Measurements from ENCODE around the gene PRMT1. TPM values are rescaled to one million over a fixed set of nuclear protein-coding genes. Genes with fewer than 3 reads are reported as not detected.

PRMT1 gene
- total and polyA plus RNA-seq, 2 of the 13 experiments (the other 11 are each of a cell fraction or from before 2014, with no cell fraction given) = 324 to 374 TPM

DNA sequence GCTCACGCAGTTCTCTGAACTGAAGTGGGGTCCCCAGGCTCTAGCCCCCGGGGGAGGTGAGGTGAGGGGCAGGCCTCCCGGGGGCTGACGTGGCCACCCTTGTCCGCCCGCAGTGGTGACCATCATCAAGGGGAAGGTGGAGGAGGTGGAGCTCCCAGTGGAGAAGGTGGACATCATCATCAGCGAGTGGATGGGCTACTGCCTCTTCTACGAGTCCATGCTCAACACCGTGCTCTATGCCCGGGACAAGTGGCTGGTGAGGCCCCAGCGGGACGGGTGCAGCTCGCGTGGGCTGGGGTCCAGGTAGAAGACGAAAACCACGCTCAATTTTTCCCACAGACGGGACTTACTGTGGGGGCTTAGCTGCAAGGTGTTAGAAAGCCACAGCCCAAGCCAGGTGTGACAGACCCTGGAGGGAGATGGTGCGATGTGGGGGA, 6.8 kb downstream of the PRMT1 start (continued):
- TF ChIP-seq, protein P1, sequence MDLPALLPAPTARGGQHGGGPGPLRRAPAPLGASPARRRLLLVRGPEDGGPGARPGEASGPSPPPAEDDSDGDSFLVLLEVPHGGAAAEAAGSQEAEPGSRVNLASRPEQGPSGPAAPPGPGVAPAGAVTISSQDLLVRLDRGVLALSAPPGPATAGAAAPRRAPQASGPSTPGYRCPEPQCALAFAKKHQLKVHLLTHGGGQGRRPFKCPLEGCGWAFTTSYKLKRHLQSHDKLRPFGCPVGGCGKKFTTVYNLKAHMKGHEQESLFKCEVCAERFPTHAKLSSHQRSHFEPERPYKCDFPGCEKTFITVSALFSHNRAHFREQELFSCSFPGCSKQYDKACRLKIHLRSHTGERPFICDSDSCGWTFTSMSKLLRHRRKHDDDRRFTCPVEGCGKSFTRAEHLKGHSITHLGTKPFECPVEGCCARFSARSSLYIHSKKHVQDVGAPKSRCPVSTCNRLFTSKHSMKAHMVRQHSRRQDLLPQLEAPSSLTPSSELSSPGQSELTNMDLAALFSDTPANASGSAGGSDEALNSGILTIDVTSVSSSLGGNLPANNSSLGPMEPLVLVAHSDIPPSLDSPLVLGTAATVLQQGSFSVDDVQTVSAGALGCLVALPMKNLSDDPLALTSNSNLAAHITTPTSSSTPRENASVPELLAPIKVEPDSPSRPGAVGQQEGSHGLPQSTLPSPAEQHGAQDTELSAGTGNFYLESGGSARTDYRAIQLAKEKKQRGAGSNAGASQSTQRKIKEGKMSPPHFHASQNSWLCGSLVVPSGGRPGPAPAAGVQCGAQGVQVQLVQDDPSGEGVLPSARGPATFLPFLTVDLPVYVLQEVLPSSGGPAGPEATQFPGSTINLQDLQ (CRISPR knock-in tag; IDR thresholded peaks at IDR 0.05) = no peak
- TF ChIP-seq, protein P2, sequence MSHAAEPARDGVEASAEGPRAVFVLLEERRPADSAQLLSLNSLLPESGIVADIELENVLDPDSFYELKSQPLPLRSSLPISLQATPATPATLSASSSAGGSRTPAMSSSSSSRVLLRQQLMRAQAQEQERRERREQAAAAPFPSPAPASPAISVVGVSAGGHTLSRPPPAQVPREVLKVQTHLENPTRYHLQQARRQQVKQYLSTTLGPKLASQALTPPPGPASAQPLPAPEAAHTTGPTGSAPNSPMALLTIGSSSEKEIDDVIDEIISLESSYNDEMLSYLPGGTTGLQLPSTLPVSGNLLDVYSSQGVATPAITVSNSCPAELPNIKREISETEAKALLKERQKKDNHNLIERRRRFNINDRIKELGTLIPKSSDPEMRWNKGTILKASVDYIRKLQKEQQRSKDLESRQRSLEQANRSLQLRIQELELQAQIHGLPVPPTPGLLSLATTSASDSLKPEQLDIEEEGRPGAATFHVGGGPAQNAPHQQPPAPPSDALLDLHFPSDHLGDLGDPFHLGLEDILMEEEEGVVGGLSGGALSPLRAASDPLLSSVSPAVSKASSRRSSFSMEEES (CRISPR knock-in tag; IDR thresholded peaks at IDR 0.05) = no peak
- TF ChIP-seq, protein P3, sequence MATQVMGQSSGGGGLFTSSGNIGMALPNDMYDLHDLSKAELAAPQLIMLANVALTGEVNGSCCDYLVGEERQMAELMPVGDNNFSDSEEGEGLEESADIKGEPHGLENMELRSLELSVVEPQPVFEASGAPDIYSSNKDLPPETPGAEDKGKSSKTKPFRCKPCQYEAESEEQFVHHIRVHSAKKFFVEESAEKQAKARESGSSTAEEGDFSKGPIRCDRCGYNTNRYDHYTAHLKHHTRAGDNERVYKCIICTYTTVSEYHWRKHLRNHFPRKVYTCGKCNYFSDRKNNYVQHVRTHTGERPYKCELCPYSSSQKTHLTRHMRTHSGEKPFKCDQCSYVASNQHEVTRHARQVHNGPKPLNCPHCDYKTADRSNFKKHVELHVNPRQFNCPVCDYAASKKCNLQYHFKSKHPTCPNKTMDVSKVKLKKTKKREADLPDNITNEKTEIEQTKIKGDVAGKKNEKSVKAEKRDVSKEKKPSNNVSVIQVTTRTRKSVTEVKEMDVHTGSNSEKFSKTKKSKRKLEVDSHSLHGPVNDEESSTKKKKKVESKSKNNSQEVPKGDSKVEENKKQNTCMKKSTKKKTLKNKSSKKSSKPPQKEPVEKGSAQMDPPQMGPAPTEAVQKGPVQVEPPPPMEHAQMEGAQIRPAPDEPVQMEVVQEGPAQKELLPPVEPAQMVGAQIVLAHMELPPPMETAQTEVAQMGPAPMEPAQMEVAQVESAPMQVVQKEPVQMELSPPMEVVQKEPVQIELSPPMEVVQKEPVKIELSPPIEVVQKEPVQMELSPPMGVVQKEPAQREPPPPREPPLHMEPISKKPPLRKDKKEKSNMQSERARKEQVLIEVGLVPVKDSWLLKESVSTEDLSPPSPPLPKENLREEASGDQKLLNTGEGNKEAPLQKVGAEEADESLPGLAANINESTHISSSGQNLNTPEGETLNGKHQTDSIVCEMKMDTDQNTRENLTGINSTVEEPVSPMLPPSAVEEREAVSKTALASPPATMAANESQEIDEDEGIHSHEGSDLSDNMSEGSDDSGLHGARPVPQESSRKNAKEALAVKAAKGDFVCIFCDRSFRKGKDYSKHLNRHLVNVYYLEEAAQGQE (IDR thresholded peaks at IDR 0.05; ENCODE audit: borderline replicate concordance in 1 of 2, low read depth in 1 of 2, low read length in 2 of 2) = no peak
- TF ChIP-seq ZNF430 (CRISPR knock-in tag; IDR thresholded peaks at IDR 0.05) = no peak
- TF ChIP-seq TRIM24 (CRISPR knock-in tag; IDR thresholded peaks at IDR 0.05) = no peak

All from HepG2 (cell line).